HepG2 (cell line): ENCODE measurements around the gene CD24. TPM values are rescaled to one million over a fixed set of nuclear protein-coding genes. Genes with fewer than 3 reads are reported as not detected.

ENCODE experiments used
- ATAC-seq: fragments of 200-7000 bp; cut with Tn5 transposase; 3 replicates; pipeline ENCODE4 v1.9.1; 2020; ENCODE audit warnings: mild to moderate bottlenecking, moderate library complexity
- BruUV-seq: library from RNA; stranded (reverse); fragments of 400-500 nt; replicated peaks from 2 replicates; lab custom pipeline; 2021; lab: Mats Ljungman, UMichigan
- CTCF ChIA-PET: fragments of 300-600 bp; formaldehyde crosslinking; extraction: SDS; loops from one replicate; lab custom pipeline; 2021; ENCODE audit warnings: low total read pairs, inconsistent platforms, low intra/inter-chr PET ratio; lab: Yijun Ruan, JAX
- POLR2A ChIA-PET: fragments of 350-600 bp; sonication (Branson Sonifier 250); formaldehyde crosslinking; loops from one replicate; lab custom pipeline; 2020; ENCODE audit warnings: antibody characterized with exemption, inconsistent platforms; lab: Yijun Ruan, JAX
- DNase-seq: peaks from one replicate; pipeline ENCODE4 v3.0.0-alpha.2; 2015; ENCODE audit warnings: low spot score
- FAIRE-seq: peaks from 3 replicates; lab custom pipeline; 2011; peaks lifted over from hg19 to GRCh38; lab: Jason Lieb, UNC
- H2AFZ ChIP-seq: one replicate; pipeline ENCODE4 v1.6.1; 2011; ENCODE audit warnings: low read length, inconsistent platforms
- H3K27ac ChIP-seq: fragments of 300-600 bp; 3 replicates; pipeline ENCODE4 v1.8.0; 2011; ENCODE audit warnings: mixed run types, mild to moderate bottlenecking, mixed read lengths, low read length, inconsistent platforms; ENCODE audit not compliant: insufficient read depth; ENCODE audit errors: extremely low read length
- H3K27me3 ChIP-seq, 2 experiments: fragments of 200-600 bp in 1 of 2; 2 replicates in 1 of 2; 3 replicates in 1 of 2; pipeline versions ENCODE4 v1.6.0 to v1.8.0; 2011; ENCODE audit warnings: low read length in 2 of 2, mild to moderate bottlenecking in 2 of 2, moderate library complexity in 2 of 2, inconsistent platforms in 1 of 2; ENCODE audit not compliant: insufficient read depth in 2 of 2, control insufficient read depth in 1 of 2
- H3K36me3 ChIP-seq, 2 experiments: fragments of 200-600 bp in 1 of 2; replicated peaks in 1 of 2; 2 replicates in 1 of 2; 3 replicates in 1 of 2; pipeline versions ENCODE4 v1.5.1 to v1.8.0; 2011; ENCODE audit warnings: low read length in 2 of 2, inconsistent platforms in 1 of 2; ENCODE audit not compliant: insufficient read depth in 2 of 2, control insufficient read depth in 1 of 2
- H3K4me1 ChIP-seq: 2 replicates; pipeline ENCODE4 v1.5.1; 2012; ENCODE audit warnings: low read length, inconsistent platforms; ENCODE audit not compliant: insufficient read depth
- H3K4me2 ChIP-seq: 2 replicates; pipeline ENCODE4 v1.6.0; 2011; ENCODE audit warnings: low read depth, low read length, inconsistent platforms
- H3K4me3 ChIP-seq, 3 experiments: fragments of 200-600 bp in 1 of 3; sonication (generic), shearing (Covaris generic) in 1 of 3; replicated peaks in 1 of 3; 2 replicates each; pipeline ENCODE4 v1.5.1; 2011 to 2016; ENCODE audit warnings: low read length in 3 of 3, inconsistent platforms in 2 of 3, low read depth in 2 of 3, mild to moderate bottlenecking in 2 of 3, control low read depth in 1 of 3, mixed read lengths in 1 of 3; ENCODE audit not compliant: insufficient read depth in 1 of 3
- H3K79me2 ChIP-seq: one replicate; pipeline ENCODE4 v1.6.1; 2011; ENCODE audit warnings: low read length, inconsistent platforms; ENCODE audit not compliant: insufficient read depth
- H3K9ac ChIP-seq: 2 replicates; pipeline ENCODE4 v1.6.0; 2011; ENCODE audit warnings: mild to moderate bottlenecking, low read depth, low read length, inconsistent platforms; ENCODE audit not compliant: insufficient read depth
- H3K9me3 ChIP-seq: 2 replicates; pipeline ENCODE4 v1.5.1; 2012; ENCODE audit warnings: mild to moderate bottlenecking, low read length
- H4K20me1 ChIP-seq: 2 replicates; pipeline ENCODE4 v1.6.0; 2011; ENCODE audit warnings: inconsistent platforms, mild to moderate bottlenecking, low read length, moderate library complexity; ENCODE audit not compliant: insufficient read depth
- ATF7-NPFF ChIP-seq: sonication (generic); formaldehyde crosslinking; IDR thresholded peaks from 2 replicates; pipeline ENCODE4 v1.8.1; 2023; ENCODE audit warnings: mild to moderate bottlenecking, low read depth, missing genetic modification reagents, moderate library complexity
- CENPT ChIP-seq: sonication (generic); formaldehyde crosslinking; IDR thresholded peaks from 2 replicates; pipeline ENCODE4 v1.8.0; 2022; ENCODE audit warnings: low read depth, mild to moderate bottlenecking, moderate library complexity, missing genetic modification reagents
- ELF1 ChIP-seq: sonication (generic); formaldehyde crosslinking; IDR thresholded peaks from 2 replicates; pipeline ENCODE4 v1.4.0; 2020; ENCODE audit warnings: missing genetic modification reagents
- GABPB1 ChIP-seq: IDR thresholded peaks from 2 replicates; pipeline ENCODE4 v1.6.1; 2016; ENCODE audit warnings: mild to moderate bottlenecking, missing genetic modification reagents, moderate library complexity, missing compliant biosample characterization
- GRHL1 ChIP-seq: sonication (generic); formaldehyde crosslinking; conservative IDR thresholded peaks from 2 replicates; pipeline ENCODE4 v1.8.0; 2022; ENCODE audit warnings: missing genetic modification reagents
- NAIF1 ChIP-seq: sonication (generic); formaldehyde crosslinking; IDR thresholded peaks from 2 replicates; pipeline ENCODE4 v1.5.0; 2020; ENCODE audit warnings: mild to moderate bottlenecking, missing genetic modification reagents, borderline replicate concordance
- PHF20 ChIP-seq: sonication (generic); formaldehyde crosslinking; IDR thresholded peaks from 2 replicates; pipeline ENCODE4 v1.5.0; 2020; ENCODE audit warnings: mild to moderate bottlenecking, missing genetic modification reagents
- SALL1 ChIP-seq: sonication (generic); formaldehyde crosslinking; IDR thresholded peaks from 2 replicates; pipeline ENCODE4 v1.8.0; 2022; ENCODE audit warnings: mild to moderate bottlenecking, missing genetic modification reagents
- SALL2 ChIP-seq: sonication (generic); formaldehyde crosslinking; IDR thresholded peaks from 2 replicates; pipeline ENCODE4 v1.8.1; 2023; ENCODE audit warnings: mild to moderate bottlenecking, missing genetic modification reagents, inconsistent platforms
- SOX5 ChIP-seq: IDR thresholded peaks from 2 replicates; pipeline ENCODE4 v1.6.1; 2016; ENCODE audit warnings: borderline replicate concordance
- SRSF1 ChIP-seq: fragments of 200-400 bp; formaldehyde crosslinking; optimal IDR thresholded peaks from 2 replicates; pipeline ENCODE3; 2017; ENCODE audit warnings: mild to moderate bottlenecking, low read depth, low read length, moderate library complexity
- TFE3 ChIP-seq: IDR thresholded peaks from 2 replicates; pipeline ENCODE4 v1.6.1; 2016
- ZFP91 ChIP-seq: sonication (generic); formaldehyde crosslinking; IDR thresholded peaks from 2 replicates; pipeline ENCODE4 v1.9.0; 2022; ENCODE audit warnings: missing genetic modification reagents, mild to moderate bottlenecking, borderline replicate concordance
- ZNF564 ChIP-seq: sonication (generic); formaldehyde crosslinking; IDR thresholded peaks from 2 replicates; pipeline ENCODE4 v1.8.1; 2023; ENCODE audit warnings: mild to moderate bottlenecking, missing genetic modification reagents
- ZNF747 ChIP-seq: sonication (generic); formaldehyde crosslinking; IDR thresholded peaks from 2 replicates; pipeline ENCODE4 v1.8.1; 2023; ENCODE audit warnings: missing genetic modification reagents, mild to moderate bottlenecking, borderline replicate concordance
- WGBS: methylation state at CpG from one replicate; pipeline ENCODE4 v1.1.6; 2017; ENCODE audit warnings: low lambda C conversion rate; 5-methylcytosine and 5-hydroxymethylcytosine counted together
- in situ Hi-C: cut with HindIII; loops from 2 replicates; pipeline ENCODE4 v1.10.0; 2017; ENCODE audit warnings: low pct_unique_long_range_greater_than_20kb; ENCODE audit not compliant: extremely low pct_ligation_motif_present
- intact Hi-C: fragments of 100-400 bp; cut with micrococcal nuclease; formaldehyde crosslinking; loops from one replicate; pipeline ENCODE4 v1.10.0; 2022; ENCODE audit not compliant: unreplicated experiment
- polyA plus RNA-seq, 8 experiments: library from polyadenylated mRNA; depleted of rRNA in 3 of 8; stranded (reverse) in 7 of 8; unstranded in 1 of 8; fragments of >200 nt; fragmentation: Illumina TruSeq in 4 of 8; extraction: Trizol in 4 of 8; gene quantifications; 2 replicates each; pipeline versions ENCODE4 v1.2.1 to v1.2.3, GENCODE V29; 2011 to 2016; ENCODE audit warnings: low read depth in 4 of 8, missing spikeins in 1 of 8, mixed read lengths in 1 of 8; ENCODE audit not compliant: insufficient read depth in 1 of 8
- total RNA-seq, 5 experiments: library from RNA; depleted of rRNA; stranded (reverse); fragments of >200 nt; fragmentation: Illumina TruSeq; extraction: Trizol; gene quantifications; 2 replicates each; pipeline ENCODE4 v1.2.3, GENCODE V29; 2016; ENCODE audit warnings: low read depth in 1 of 5
- TF ChIP-seq, protein P1 (sequence below): sonication (generic); formaldehyde crosslinking; IDR thresholded peaks from 2 replicates; pipeline ENCODE4 v1.8.1; 2023; ENCODE audit warnings: missing genetic modification reagents, inconsistent platforms, borderline replicate concordance
- TF ChIP-seq, protein P2 (sequence below): sonication (generic); formaldehyde crosslinking; IDR thresholded peaks from 2 replicates; pipeline ENCODE4 v1.5.0; 2020; ENCODE audit warnings: missing genetic modification reagents

Gene CD24
- total and polyA plus RNA-seq, 2 of the 13 experiments (the other 11 are each of a cell fraction or from before 2014, with no cell fraction given): 11.3 to 30.5 TPM

- TF ChIP-seq ZNF747 (CRISPR knock-in tag): no peak
- TF ChIP-seq SALL1 (CRISPR knock-in tag): no peak
- TF ChIP-seq ZNF564 (CRISPR knock-in tag): no peak
- TF ChIP-seq, protein P1, sequence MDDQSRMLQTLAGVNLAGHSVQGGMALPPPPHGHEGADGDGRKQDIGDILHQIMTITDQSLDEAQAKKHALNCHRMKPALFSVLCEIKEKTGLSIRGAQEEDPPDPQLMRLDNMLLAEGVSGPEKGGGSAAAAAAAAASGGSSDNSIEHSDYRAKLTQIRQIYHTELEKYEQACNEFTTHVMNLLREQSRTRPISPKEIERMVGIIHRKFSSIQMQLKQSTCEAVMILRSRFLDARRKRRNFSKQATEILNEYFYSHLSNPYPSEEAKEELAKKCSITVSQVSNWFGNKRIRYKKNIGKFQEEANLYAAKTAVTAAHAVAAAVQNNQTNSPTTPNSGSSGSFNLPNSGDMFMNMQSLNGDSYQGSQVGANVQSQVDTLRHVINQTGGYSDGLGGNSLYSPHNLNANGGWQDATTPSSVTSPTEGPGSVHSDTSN (CRISPR knock-in tag): no peak
- TF ChIP-seq ATF7-NPFF: no peak
These were observed 11.0 kb downstream of the CD24 start (continued) for GRCh38 chr6:106963544-106963943.

DNA sequence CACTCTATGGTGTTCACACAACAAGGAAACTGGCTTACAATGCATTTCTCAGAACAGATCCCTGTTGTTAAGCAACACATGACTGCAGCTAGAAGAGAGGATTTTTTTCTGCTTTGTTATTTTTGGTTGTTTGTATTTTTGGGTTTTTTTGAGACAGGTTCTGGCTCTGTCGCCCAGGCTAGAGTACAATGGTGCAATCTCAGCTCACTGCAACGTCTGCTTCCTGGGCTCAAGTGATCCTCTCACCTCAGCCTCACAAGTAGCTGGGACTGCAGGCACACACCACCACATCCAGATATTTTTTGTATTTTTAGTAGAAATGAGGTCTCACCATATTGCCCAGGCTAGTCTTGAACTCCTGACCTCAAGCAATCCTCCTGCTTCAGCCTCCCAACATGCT is 12.7 kb downstream of the CD24 start:
- no peak for FAIRE-seq

More for the DNA sequence above, 12.7 kb downstream of the CD24 start:
- TF ChIP-seq, protein P2, sequence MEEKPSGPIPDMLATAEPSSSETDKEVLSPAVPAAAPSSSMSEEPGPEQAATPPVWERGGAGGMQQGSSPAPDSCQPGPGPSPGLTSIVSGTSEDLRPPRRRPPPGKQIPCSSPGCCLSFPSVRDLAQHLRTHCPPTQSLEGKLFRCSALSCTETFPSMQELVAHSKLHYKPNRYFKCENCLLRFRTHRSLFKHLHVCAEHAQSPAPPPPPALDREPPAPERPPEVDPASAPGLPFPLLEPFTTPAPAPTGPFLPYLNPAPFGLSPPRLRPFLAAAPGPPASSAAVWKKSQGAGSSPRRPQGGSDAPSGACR (CRISPR knock-in tag): no peak
- TF ChIP-seq GABPB1 (CRISPR knock-in tag) (no peak), SRSF1 (no peak), CENPT (CRISPR knock-in tag) (no peak), SALL2 (CRISPR knock-in tag) (no peak), ZFP91 (CRISPR knock-in tag) (no peak), SOX5 (no peak), NAIF1 (CRISPR knock-in tag) (no peak), ELF1 (CRISPR knock-in tag) (no peak), PHF20 (CRISPR knock-in tag) (no peak), GRHL1 (CRISPR knock-in tag) (no peak), TFE3 (CRISPR knock-in tag) (no peak)
- DNase-seq: no peak
- in situ Hi-C loops: no loop called here
- no peaks in the 10 kb centered on the region for H3K36me3 ChIP-seq
- 13% methylated on average over 2 of the region's 2 CpGs for WGBS
- no peak for ATAC-seq
- H3K4me3 ChIP-seq: no peak overlapping the region
- H3K4me1 ChIP-seq: no peaks in the 10 kb centered on the region
- no peak overlapping the region for H2AFZ ChIP-seq
- ChIA-PET CTCF (no interaction called here), POLR2A (no interaction called here)
- H3K9me3 ChIP-seq: no peaks in the 10 kb centered on the region
- intact Hi-C loops: no loop called here
- no peaks in the 10 kb centered on the region for H3K79me2 ChIP-seq
- no peaks in the 10 kb centered on the region for H4K20me1 ChIP-seq
- no peak overlapping the region for H3K9ac ChIP-seq
- H3K27ac ChIP-seq: no peak overlapping the region
- no peak overlapping the region for H3K4me2 ChIP-seq
- H3K27me3 ChIP-seq: no peaks in the 10 kb centered on the region; a peak in 1 of 5 replicates
- BruUV-seq: no TSS peak
